ENCODE results near the gene SNN.

SNN gene

GRCh38 chr16:11696266-11697012, 28.2 kb downstream of the SNN start:
- peaks cover 85% of the 10 kb centered on the region for H3K4me1 ChIP-seq (ENCODE audit: low read depth, poor library complexity, severe bottlenecking)
- H3K79me2 ChIP-seq (ENCODE audit: insufficient read depth, low read depth), result peaks cover 61% of the 10 kb centered on the region
- peaks cover 5% of the 10 kb centered on the region; the same call in 1 of the 2 replicates for H3K36me3 ChIP-seq (ENCODE audit: insufficient read depth)

GRCh38 chr16:11697319-11697718, 29.1 kb downstream of the SNN start:
- no peak overlapping the region for H3K4me3 ChIP-seq (IDR thresholded peaks at IDR 0.05; ENCODE audit: insufficient read depth, low read depth, low read length)
- H3K4me1 ChIP-seq (ENCODE audit: low read depth, poor library complexity, severe bottlenecking), result peaks cover 83% of the 10 kb centered on the region
- peaks cover 65% of the 10 kb centered on the region for H3K79me2 ChIP-seq (ENCODE audit: insufficient read depth, low read depth)
- TF ChIP-seq, protein P1, sequence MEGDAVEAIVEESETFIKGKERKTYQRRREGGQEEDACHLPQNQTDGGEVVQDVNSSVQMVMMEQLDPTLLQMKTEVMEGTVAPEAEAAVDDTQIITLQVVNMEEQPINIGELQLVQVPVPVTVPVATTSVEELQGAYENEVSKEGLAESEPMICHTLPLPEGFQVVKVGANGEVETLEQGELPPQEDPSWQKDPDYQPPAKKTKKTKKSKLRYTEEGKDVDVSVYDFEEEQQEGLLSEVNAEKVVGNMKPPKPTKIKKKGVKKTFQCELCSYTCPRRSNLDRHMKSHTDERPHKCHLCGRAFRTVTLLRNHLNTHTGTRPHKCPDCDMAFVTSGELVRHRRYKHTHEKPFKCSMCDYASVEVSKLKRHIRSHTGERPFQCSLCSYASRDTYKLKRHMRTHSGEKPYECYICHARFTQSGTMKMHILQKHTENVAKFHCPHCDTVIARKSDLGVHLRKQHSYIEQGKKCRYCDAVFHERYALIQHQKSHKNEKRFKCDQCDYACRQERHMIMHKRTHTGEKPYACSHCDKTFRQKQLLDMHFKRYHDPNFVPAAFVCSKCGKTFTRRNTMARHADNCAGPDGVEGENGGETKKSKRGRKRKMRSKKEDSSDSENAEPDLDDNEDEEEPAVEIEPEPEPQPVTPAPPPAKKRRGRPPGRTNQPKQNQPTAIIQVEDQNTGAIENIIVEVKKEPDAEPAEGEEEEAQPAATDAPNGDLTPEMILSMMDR (conservative IDR thresholded peaks at IDR 0.05; ENCODE audit: low read depth, low read length), result no peak
- no peak overlapping the region for H2AFZ ChIP-seq (ENCODE audit: low read depth)
- peak overlapping the region; percentile 31; the same call in 1 of the 2 replicates for H3K9ac ChIP-seq
- H3K4me2 ChIP-seq, result peak overlapping the region; percentile 69
- H3K27ac ChIP-seq, result peak overlapping the region; percentile 75
- H3K36me3 ChIP-seq (ENCODE audit: insufficient read depth), result peaks cover 4% of the 10 kb centered on the region; the same call in 1 of the 2 replicates
- no peaks in the 10 kb centered on the region for H4K20me1 ChIP-seq (ENCODE audit: insufficient read depth)
- no peaks in the 10 kb centered on the region for H3K27me3 ChIP-seq (ENCODE audit: insufficient read depth, low read depth)

More at GRCh38 chr16:11696266-11697012, 28.2 kb downstream of the SNN start:
- peak overlapping the region; percentile 69 for H3K4me2 ChIP-seq
- no peak overlapping the region for H3K4me3 ChIP-seq (IDR thresholded peaks at IDR 0.05; ENCODE audit: insufficient read depth, low read depth, low read length)
- H3K27ac ChIP-seq, result peak overlapping the region; percentile 75
- H4K20me1 ChIP-seq (ENCODE audit: insufficient read depth), result no peaks in the 10 kb centered on the region
- no peaks in the 10 kb centered on the region for H3K27me3 ChIP-seq (ENCODE audit: insufficient read depth, low read depth)
- H3K9ac ChIP-seq, result peak overlapping the region; percentile 31; the same call in 1 of the 2 replicates
- H2AFZ ChIP-seq (ENCODE audit: low read depth), result no peak overlapping the region
- TF ChIP-seq, protein P1 (conservative IDR thresholded peaks at IDR 0.05; ENCODE audit: low read depth, low read length), result no peak

- H2AFZ ChIP-seq (ENCODE audit: low read depth), result no peak overlapping the region
- H3K4me3 ChIP-seq (IDR thresholded peaks at IDR 0.05; ENCODE audit: insufficient read depth, low read depth, low read length), result no peak overlapping the region
- H3K36me3 ChIP-seq (ENCODE audit: insufficient read depth), result peaks cover 4% of the 10 kb centered on the region; the same call in 1 of the 2 replicates
- H3K27me3 ChIP-seq (ENCODE audit: insufficient read depth, low read depth), result no peaks in the 10 kb centered on the region
- H3K4me2 ChIP-seq, result peak overlapping the region; percentile 69; the same call in 1 of the 2 replicates
- H3K27ac ChIP-seq, result peak overlapping the region; percentile 75; the same call in 1 of the 2 replicates
- peaks cover 87% of the 10 kb centered on the region for H3K4me1 ChIP-seq (ENCODE audit: low read depth, poor library complexity, severe bottlenecking)
- H4K20me1 ChIP-seq (ENCODE audit: insufficient read depth), result no peaks in the 10 kb centered on the region
- TF ChIP-seq, protein P1 (conservative IDR thresholded peaks at IDR 0.05; ENCODE audit: low read depth, low read length), result peak; percentile 39; the same call in 1 of the 2 replicates
- H3K9ac ChIP-seq, result no peak overlapping the region
- H3K79me2 ChIP-seq (ENCODE audit: insufficient read depth, low read depth), result peaks cover 65% of the 10 kb centered on the region
Observed at GRCh38 chr16:11698271-11698689, 30.0 kb downstream of the SNN start.

GRCh38 chr16:11699234-11699894, 31.1 kb downstream of the SNN start:
- Histone ChIP-seq H3K79me2 (ENCODE audit: insufficient read depth, low read depth) (peaks cover 71% of the 10 kb centered on the region), H3K4me2 (peak overlapping the region; percentile 69; the same call in 1 of the 2 replicates), H2AFZ (ENCODE audit: low read depth) (no peak overlapping the region), H3K4me3 (IDR thresholded peaks at IDR 0.05; ENCODE audit: insufficient read depth, low read depth, low read length) (no peak overlapping the region), H3K9ac (no peak overlapping the region), H3K27me3 (ENCODE audit: insufficient read depth, low read depth) (no peaks in the 10 kb centered on the region), H4K20me1 (ENCODE audit: insufficient read depth) (no peaks in the 10 kb centered on the region), H3K4me1 (ENCODE audit: low read depth, poor library complexity, severe bottlenecking) (peaks cover 97% of the 10 kb centered on the region), H3K27ac (peak overlapping the region; percentile 75; the same call in 1 of the 2 replicates), H3K36me3 (ENCODE audit: insufficient read depth) (peaks cover 4% of the 10 kb centered on the region; the same call in 1 of the 2 replicates)
- TF ChIP-seq, protein P1 (conservative IDR thresholded peaks at IDR 0.05; ENCODE audit: low read depth, low read length), result no peak

All from KMS-11 (cell line).